ENCODE measurements around the gene ABCA7. TPM values are rescaled to one million over a fixed set of nuclear protein-coding genes. Genes with fewer than 3 reads are reported as not detected.
A peak's percentile ranks its signal among the peaks of the same experiment; 100 is the strongest.

Gene ABCA7
- total RNA-seq, 6 experiments from 2014 or later, result 4.8 to 14.6 (median 9.1) TPM

DNA sequence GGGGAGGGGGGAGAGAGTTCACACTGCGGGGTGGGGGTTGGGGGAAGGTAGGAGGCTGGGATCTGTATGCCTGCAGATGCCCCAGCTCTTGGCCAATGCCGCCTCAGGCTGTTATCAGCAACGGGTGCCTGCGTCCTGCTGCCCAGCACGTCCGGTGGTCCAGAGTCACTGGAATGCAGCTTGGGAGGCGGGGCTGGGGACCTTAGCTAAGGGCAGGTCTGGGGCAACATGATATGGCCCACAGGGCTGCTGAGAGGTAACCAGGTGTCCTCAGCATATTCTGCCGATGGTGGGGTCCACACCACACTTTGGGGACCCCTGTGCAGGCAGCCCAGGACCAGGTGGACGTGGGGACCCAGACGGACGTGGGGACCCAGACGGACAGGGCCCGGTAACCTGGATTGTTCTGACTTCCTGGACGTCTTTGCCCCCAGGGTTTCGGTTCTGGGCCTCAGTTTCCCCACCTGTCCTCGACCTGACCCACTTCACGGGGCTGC lies 26.4 kb downstream of the ABCA7 start:
- no peak for ATAC-seq
- H3K36me3 ChIP-seq, result no peaks in the 10 kb centered on the region
- peak in 2 of 3 donors; percentile 33 to 49 for DNase-seq
- peaks cover 0 to 19% of the 10 kb centered on the region in 2 donors for H3K27me3 ChIP-seq
- H3K4me1 ChIP-seq, result peaks cover 0 to 6% (median 0%) of the 10 kb centered on the region in 4 donors
- H3K27ac ChIP-seq, result no peak overlapping the region
- no peak for TF ChIP-seq POLR2A (IDR thresholded peaks at IDR 0.05)
- TF ChIP-seq, protein P1, sequence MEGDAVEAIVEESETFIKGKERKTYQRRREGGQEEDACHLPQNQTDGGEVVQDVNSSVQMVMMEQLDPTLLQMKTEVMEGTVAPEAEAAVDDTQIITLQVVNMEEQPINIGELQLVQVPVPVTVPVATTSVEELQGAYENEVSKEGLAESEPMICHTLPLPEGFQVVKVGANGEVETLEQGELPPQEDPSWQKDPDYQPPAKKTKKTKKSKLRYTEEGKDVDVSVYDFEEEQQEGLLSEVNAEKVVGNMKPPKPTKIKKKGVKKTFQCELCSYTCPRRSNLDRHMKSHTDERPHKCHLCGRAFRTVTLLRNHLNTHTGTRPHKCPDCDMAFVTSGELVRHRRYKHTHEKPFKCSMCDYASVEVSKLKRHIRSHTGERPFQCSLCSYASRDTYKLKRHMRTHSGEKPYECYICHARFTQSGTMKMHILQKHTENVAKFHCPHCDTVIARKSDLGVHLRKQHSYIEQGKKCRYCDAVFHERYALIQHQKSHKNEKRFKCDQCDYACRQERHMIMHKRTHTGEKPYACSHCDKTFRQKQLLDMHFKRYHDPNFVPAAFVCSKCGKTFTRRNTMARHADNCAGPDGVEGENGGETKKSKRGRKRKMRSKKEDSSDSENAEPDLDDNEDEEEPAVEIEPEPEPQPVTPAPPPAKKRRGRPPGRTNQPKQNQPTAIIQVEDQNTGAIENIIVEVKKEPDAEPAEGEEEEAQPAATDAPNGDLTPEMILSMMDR (IDR thresholded peaks at IDR 0.05), result no peak
- no peaks in the 10 kb centered on the region for H3K9me3 ChIP-seq
- WGBS (ENCODE audit: insufficient coverage, low coverage, low lambda C conversion rate, missing lambda C conversion rate), result 24% methylated on average over 3 of the region's 17 CpGs
- intact Hi-C loops (cut with DNase I), result no loop called here
- no peak overlapping the region for H3K4me3 ChIP-seq

DNA sequence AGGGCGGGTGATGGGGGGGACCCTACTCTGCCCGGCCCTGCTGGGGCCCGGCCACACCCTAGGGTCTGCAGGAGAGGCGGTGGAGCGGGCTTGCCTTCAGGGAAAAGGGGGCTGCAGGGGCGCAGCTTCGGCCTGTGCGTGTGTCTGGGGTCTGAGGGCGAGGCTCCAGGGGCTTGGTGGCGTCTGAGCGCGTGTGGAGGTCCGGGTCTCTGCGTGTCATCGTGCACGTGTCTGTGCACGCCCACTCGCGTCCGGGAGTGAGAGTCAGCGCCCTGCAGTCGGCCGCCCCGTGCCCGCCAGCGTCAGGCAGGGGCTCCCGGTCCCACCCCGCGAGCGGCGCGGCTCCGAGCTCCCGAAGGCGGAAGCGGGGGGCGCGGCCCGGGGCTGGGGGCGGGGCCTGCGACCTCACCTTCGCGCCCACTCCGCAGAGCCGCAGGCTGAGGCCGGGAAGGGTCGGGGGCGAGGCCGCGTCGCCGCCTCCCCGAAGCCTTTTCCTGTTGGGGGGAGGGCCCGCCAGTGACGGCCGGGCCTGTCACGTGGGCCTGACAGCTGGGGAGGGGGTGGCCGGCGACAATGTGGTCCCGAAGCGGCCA lies 26.9 kb downstream of the ABCA7 start, which contains the start of gene ARHGAP45:
TSS of gene ARHGAP45 (plus strand) at position 420 of the 593 bp plus-strand sequence. CDS start 239 bp downstream, outside the sequence.
- Histone ChIP-seq H3K27ac (peak within 1 kb of the TSS; percentile 53 to 66 (median 62)), H3K27me3 (peaks cover 0 to 19% of the 10 kb centered on the region in 2 donors), H3K4me1 (peaks cover 0 to 9% (median 0%) of the 10 kb centered on the region in 4 donors), H3K9me3 (no peaks in the 10 kb centered on the region), H3K4me3 (peak within 1 kb of the TSS; percentile 33 to 51 (median 35)), H3K36me3 (no peaks in the 10 kb centered on the region)
- 10% methylated on average over 2 of the region's 61 CpGs for WGBS (ENCODE audit: insufficient coverage, low coverage, low lambda C conversion rate, missing lambda C conversion rate)
- DNase-seq (peak in 2 of 3 donors; percentile 71 to 76), ATAC-seq (peak; percentile 9 to 45 (median 17))
- intact Hi-C loops (cut with DNase I), result no loop called here
- TF ChIP-seq, protein P1 (IDR thresholded peaks at IDR 0.05), result no peak
- peak; percentile 24 for TF ChIP-seq POLR2A (IDR thresholded peaks at IDR 0.05)

DNA sequence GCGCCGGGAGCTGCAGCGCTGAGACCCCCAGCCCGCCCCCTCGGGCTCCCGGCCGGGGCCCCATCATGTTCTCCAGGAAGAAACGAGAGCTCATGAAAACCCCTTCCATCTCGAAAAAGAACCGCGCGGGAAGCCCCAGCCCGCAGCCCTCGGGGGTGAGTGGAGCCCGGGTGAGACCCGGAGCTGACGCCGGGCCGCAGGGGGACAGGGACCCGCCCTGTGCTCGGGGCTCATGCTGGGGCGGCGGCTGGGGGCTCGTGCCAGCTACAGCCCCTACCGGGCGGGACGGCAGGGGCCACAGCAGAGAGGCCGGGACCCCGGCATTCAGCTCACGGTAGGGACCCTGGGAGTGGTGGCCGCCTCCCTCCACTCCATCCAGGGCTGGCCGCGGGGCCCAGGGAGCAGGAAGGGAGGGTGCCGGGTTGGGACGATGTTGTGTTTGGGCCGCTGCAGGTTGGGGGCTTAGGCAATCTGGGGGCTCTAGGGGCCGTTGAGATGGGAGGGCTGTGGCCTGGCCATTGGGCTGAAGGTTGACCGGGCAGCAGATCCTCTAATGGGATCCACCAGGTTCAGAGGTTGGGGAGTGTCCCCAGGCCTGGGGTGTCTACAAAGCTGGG lies 27.5 kb downstream of the ABCA7 start:
- peak overlapping the region; percentile 33 to 51 (median 35) for H3K4me3 ChIP-seq
- H3K9me3 ChIP-seq, result no peaks in the 10 kb centered on the region
- WGBS (ENCODE audit: insufficient coverage, low coverage, low lambda C conversion rate, missing lambda C conversion rate), result 5% methylated on average over 7 of the region's 38 CpGs
- no peak for TF ChIP-seq POLR2A (IDR thresholded peaks at IDR 0.05)
- TF ChIP-seq, protein P1 (IDR thresholded peaks at IDR 0.05), result no peak
- peaks cover 0 to 19% of the 10 kb centered on the region in 2 donors for H3K27me3 ChIP-seq
- no peaks in the 10 kb centered on the region for H3K36me3 ChIP-seq
- peak in 1 of 3 donors; percentile 31 for DNase-seq
- ATAC-seq, result peak in 1 of 4 donors; percentile 7
- H3K27ac ChIP-seq, result peak overlapping the region; percentile 53 to 66 (median 62)
- intact Hi-C loops (cut with DNase I), result no loop called here
- peaks cover 0 to 9% (median 0%) of the 10 kb centered on the region in 4 donors for H3K4me1 ChIP-seq

DNA sequence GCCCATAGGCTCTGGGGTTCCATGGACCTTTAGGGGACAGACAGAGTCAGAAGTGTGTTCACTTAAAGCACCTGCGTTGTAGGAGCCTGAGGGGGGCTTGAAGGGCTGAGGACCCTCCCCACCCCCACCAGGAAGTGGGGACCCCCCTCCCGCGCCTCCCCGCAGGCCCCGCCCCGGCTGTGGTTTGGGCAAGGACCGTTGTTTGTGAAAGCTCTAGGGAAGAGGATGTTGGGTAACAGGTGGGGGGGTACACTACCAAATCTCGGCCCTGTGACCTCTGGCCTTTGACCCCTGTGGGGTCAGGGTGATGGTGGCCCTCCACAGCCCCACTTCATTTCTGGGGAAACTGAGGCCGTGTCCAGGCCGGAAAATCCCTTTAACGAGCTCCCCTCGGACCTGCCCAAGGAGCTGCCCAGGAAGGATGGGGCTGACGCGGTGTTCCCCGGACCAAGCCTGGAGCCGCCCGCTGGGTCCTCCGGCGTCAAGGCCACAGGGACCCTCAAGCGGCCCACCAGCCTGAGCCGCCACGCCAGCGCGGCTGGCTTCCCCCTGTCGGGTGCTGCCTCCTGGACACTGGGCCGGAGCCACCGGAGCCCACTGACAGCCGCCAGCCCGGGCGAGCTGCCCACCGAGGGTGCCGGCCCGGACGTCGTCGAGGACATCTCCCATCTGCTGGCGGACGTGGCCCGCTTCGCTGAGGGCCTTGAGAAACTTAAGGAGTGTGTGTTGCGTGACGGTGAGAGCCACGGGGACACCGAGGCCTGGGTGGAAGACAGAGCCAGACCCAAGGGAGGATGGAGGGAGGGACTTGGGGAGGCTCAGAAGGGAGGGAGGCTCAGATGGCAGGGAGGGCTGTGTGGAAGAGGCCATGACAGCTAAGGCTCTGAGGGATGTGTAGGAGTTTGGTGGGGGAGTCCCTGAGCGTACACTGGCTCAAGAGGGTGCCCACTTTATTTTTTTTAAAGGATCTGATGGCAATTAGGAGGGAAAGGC lies 28.4 kb downstream of the ABCA7 start:
- H3K27ac ChIP-seq, result peak overlapping the region; percentile 40 to 66 (median 62)
- DNase-seq, result peak in 2 of 3 donors; percentile 56 to 57
- H3K4me3 ChIP-seq, result peak overlapping the region; percentile 33 to 51 (median 35)
- intact Hi-C loops (cut with DNase I), result no loop called here
- H3K4me1 ChIP-seq, result peaks cover 0 to 9% (median 0%) of the 10 kb centered on the region in 4 donors
- 42% methylated on average over 16 of the region's 45 CpGs for WGBS (ENCODE audit: insufficient coverage, low coverage, low lambda C conversion rate, missing lambda C conversion rate)
- no peaks in the 10 kb centered on the region for H3K9me3 ChIP-seq
- H3K36me3 ChIP-seq, result no peaks in the 10 kb centered on the region
- H3K27me3 ChIP-seq, result peaks cover 0 to 19% of the 10 kb centered on the region in 2 donors
- ATAC-seq, result peak; percentile 1 to 26 (median 8)
- TF ChIP-seq, protein P1 (IDR thresholded peaks at IDR 0.05), result no peak
- TF ChIP-seq POLR2A (IDR thresholded peaks at IDR 0.05), result no peak

Data from right lobe of liver (tissue), 6 donors.